Erythroblast (primary cell): ENCODE results near the gene FADS2.

Experiments
- GATA1 ChIP-seq: IDR thresholded peaks from 2 replicates; pipeline ENCODE4 v1.6.1; 2011; ENCODE audit warnings: low read depth, mild to moderate bottlenecking, control low read depth, low read length, moderate library complexity
- POLR2A ChIP-seq: IDR thresholded peaks from 2 replicates; pipeline ENCODE4 v1.6.1; 2011; ENCODE audit warnings: mild to moderate bottlenecking, low read length

GRCh38 chr11:61880454-61880853 lies 52.4 kb downstream of the FADS2 start:
- TF ChIP-seq POLR2A (no peak), GATA1 (no peak)
